Right atrium auricular region (tissue), 2 donors: ENCODE data around the gene QPCTL. TPM values are rescaled to one million over a fixed set of nuclear protein-coding genes. Genes with fewer than 3 reads are reported as not detected.

Source experiments
- DNase-seq: peaks from one replicate; pipeline ENCODE4 v3.0.0-alpha.2; 2019; ENCODE audit warnings: low spot score
- H3K27ac ChIP-seq, 2 donors: fragments of 200-600 bp; sonication (generic); 1 replicate in 1 of 2; 2 replicates in 1 of 2; pipeline ENCODE4 v1.5.1; 2016 to 2019
- H3K27me3 ChIP-seq, 2 donors: fragments of 200-600 bp; sonication (generic); one replicate each; pipeline versions ENCODE4 v1.5.1 to v1.6.0; 2017 to 2019
- H3K36me3 ChIP-seq: fragments of 200-600 bp; sonication (generic); one replicate; pipeline ENCODE4 v1.5.1; 2016
- H3K4me1 ChIP-seq, 2 donors: fragments of 200-600 bp; sonication (generic); one replicate each; pipeline versions ENCODE4 v1.5.1 to v1.6.0; 2017 to 2019
- H3K4me3 ChIP-seq, 2 donors: fragments of 200-600 bp; sonication (generic); 1 replicate in 1 of 2; 2 replicates in 1 of 2; pipeline ENCODE4 v1.5.1; 2017 to 2019; ENCODE audit warnings: mild to moderate bottlenecking in 1 of 2, moderate library complexity in 1 of 2
- H3K9me3 ChIP-seq, 2 donors: fragments of 200-600 bp; sonication (generic); one replicate each; pipeline ENCODE4 v1.5.1; 2019
- total RNA-seq, 2 donors: library from RNA; depleted of rRNA; stranded (reverse); fragments of >200 nt; gene quantifications; one replicate each; pipeline ENCODE4 v1.1.0, GENCODE V29; 2016
- TF ChIP-seq, protein P1 (sequence below), 2 donors: fragments of 200-600 bp; sonication (generic); IDR thresholded peaks; one replicate each; pipeline ENCODE4 v1.5.1; 2019; ENCODE audit warnings: antibody characterized with exemption in 2 of 2

QPCTL gene
- total RNA-seq, 2 donors from 2014 or later = 2.4 to 3.0 TPM

DNA sequence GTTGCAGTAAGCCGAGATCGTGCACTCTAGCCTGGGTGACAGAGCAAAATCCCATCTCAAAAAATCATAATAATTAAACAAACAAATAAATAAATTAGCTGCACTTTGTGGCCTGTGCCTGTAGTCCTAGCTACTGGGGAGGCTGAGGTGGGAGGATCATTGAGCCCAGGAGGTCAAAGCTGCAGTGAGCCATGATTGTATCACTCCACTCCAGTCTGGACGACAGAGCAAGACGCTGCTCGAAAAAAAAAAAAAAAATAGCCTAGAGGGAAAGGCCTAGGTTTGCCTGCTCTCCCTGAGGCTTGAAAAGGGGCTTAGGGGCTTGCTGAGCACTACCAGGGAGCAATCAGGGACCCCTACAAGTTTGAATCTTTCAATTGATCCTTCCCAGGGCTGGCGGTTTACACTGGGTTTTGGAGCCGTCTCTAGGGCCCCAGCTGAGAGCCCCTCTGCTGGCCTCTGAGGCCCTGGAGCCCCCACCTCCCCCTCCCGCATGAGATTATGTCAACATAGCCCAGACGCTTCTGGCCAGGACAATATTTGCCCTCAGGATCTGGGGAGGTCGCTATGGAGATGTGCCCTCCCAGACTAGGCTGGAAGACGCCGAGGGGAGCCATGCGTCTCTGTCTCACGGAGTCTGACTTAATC, 34.8 kb upstream of the QPCTL start:
- TF ChIP-seq, protein P1, sequence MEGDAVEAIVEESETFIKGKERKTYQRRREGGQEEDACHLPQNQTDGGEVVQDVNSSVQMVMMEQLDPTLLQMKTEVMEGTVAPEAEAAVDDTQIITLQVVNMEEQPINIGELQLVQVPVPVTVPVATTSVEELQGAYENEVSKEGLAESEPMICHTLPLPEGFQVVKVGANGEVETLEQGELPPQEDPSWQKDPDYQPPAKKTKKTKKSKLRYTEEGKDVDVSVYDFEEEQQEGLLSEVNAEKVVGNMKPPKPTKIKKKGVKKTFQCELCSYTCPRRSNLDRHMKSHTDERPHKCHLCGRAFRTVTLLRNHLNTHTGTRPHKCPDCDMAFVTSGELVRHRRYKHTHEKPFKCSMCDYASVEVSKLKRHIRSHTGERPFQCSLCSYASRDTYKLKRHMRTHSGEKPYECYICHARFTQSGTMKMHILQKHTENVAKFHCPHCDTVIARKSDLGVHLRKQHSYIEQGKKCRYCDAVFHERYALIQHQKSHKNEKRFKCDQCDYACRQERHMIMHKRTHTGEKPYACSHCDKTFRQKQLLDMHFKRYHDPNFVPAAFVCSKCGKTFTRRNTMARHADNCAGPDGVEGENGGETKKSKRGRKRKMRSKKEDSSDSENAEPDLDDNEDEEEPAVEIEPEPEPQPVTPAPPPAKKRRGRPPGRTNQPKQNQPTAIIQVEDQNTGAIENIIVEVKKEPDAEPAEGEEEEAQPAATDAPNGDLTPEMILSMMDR (IDR thresholded peaks at IDR 0.05) = no peak
- DNase-seq = no peak
- no peaks in the 10 kb centered on the region for H3K36me3 ChIP-seq
- no peaks in the 10 kb centered on the region for H3K4me1 ChIP-seq
- no peak overlapping the region for H3K27ac ChIP-seq
- H3K27me3 ChIP-seq = no peaks in the 10 kb centered on the region
- no peaks in the 10 kb centered on the region for H3K9me3 ChIP-seq
- H3K4me3 ChIP-seq = no peak overlapping the region

DNA sequence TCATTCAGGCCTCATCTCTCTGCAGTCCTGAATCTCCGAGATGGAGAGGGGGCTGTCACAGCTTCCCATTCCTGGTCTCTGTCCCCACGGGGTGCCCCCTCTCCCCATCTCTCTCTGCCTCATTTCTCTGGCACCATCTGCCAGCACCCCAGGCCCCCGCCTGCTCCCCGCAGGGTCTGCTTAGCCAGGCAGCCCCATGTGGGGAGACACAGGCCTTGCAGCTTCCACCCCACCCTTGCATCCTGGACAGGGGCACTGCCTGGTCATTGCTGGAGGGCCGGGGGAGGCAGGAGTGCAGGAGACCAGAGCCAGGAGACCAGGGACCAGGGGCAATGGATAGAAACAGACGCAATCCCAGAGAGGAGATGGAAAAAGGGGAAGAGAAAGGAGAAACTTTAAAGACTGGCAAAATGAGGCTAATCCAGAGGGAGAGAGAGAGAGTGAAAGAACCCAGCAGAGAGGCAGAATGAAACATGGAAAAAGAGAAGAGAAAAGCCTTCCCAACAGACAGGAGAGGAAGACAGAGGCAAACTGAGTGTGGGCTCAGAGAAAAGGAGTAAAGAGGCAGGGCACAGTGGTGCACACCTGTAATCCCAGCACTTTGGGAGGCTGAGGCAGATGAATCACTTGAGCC, 33.3 kb upstream of the QPCTL start:
- Histone ChIP-seq H3K27me3 (no peaks in the 10 kb centered on the region), H3K4me3 (no peak overlapping the region), H3K27ac (no peak overlapping the region), H3K36me3 (no peaks in the 10 kb centered on the region), H3K9me3 (no peaks in the 10 kb centered on the region), H3K4me1 (no peaks in the 10 kb centered on the region)
- no peak for DNase-seq
- TF ChIP-seq, protein P1 (IDR thresholded peaks at IDR 0.05) = no peak

DNA sequence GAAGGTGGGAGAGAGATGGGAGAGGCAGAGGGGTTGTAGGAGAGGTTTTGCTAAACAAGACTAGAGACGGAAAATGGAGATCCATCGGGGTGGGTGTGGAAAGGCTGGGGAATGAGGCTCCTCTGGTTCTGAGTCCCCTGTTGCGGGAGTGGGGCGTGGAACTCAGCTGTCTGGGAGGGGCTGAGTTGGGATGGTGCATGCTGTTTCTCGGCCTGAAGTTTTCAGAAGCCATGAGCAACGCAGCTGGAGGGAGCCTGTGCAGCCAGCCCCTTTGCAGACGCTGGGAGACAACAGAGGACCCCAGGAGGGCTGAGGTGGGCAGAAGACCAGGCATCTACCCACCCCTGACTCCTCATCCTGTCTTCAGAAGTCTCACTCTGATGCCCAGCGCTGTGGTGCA, 31.8 kb upstream of the QPCTL start:
- Histone ChIP-seq H3K27me3 (no peaks in the 10 kb centered on the region), H3K9me3 (no peaks in the 10 kb centered on the region), H3K36me3 (no peaks in the 10 kb centered on the region), H3K27ac (no peak overlapping the region), H3K4me3 (no peak overlapping the region), H3K4me1 (no peaks in the 10 kb centered on the region)
- DNase-seq = no peak
- TF ChIP-seq, protein P1 (IDR thresholded peaks at IDR 0.05) = no peak

DNA sequence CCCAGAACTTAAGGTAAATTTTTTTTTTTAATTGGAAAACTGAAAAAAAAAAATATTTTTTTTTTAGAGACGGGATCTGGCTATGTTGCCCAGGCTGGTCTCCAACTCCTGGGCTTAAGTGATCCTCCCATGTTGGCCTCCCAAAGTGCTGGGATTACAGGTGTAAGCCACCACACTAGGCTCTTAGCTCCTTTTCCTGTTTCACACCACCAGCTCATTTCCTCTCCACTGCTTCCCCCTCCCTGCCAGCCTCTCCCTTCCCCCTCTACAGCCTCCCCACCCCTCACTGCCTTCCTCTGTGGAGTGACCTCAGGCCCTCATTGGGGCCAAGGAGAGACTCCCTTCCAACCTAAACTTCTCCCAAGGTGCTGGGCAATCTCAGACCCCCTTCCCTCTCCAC, 28.7 kb upstream of the QPCTL start:
- no peak for DNase-seq
- Histone ChIP-seq H3K4me1 (peaks cover 0 to 13% of the 10 kb centered on the region in 2 donors), H3K4me3 (no peak overlapping the region), H3K27me3 (no peaks in the 10 kb centered on the region), H3K9me3 (no peaks in the 10 kb centered on the region), H3K27ac (no peak overlapping the region), H3K36me3 (no peaks in the 10 kb centered on the region)
- TF ChIP-seq, protein P1 (IDR thresholded peaks at IDR 0.05) = no peak

DNA sequence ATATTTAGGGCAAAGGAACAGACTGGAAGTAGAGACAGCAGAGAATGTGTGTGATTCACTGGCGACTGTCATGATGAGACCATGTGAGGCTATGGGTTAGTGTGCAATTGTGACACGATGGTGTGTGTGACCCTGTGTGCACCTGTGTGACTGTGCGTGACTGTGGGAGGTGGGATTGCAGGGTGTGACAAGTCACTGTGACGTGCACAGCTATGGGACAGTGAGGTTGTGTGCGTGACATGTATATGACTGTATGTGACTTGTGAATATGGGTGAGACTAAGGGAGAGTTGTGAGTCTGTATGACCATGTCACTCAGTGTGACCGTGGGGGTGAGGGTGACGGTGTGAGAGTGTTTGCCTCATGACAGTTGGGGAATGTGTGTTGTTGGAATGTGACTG, 27.9 kb upstream of the QPCTL start:
- TF ChIP-seq, protein P1 (IDR thresholded peaks at IDR 0.05) = no peak
- H3K27ac ChIP-seq = no peak overlapping the region
- no peak overlapping the region for H3K4me3 ChIP-seq
- no peaks in the 10 kb centered on the region for H3K9me3 ChIP-seq
- no peak for DNase-seq
- peaks cover 0 to 20% of the 10 kb centered on the region in 2 donors for H3K4me1 ChIP-seq
- no peaks in the 10 kb centered on the region for H3K36me3 ChIP-seq
- no peaks in the 10 kb centered on the region for H3K27me3 ChIP-seq
